DND-41 (cell line): ENCODE measurements around the gene BEND3.

Experiments used
- ATAC-seq: fragments of 200-7000 bp; cut with Tn5 transposase; 3 replicates; pipeline ENCODE4 v1.9.1; 2021; ENCODE audit warnings: low read depth; ENCODE audit not compliant: insufficient read depth
- DNase-seq: peaks from one replicate; pipeline ENCODE4 v3.0.0-alpha.2; 2020
- H2AFZ ChIP-seq: 2 replicates; pipeline ENCODE4 v1.6.0; 2012; ENCODE audit warnings: low read depth, low read length
- H3K27ac ChIP-seq: 2 replicates; pipeline ENCODE4 v1.5.1; 2012; ENCODE audit warnings: low read length, inconsistent platforms
- H3K27me3 ChIP-seq: fragments of 200-600 bp; sonication (generic); 2 replicates; pipeline ENCODE4 v1.6.0; 2012; ENCODE audit warnings: low read length, mild to moderate bottlenecking, inconsistent platforms; ENCODE audit not compliant: insufficient read depth, poor library complexity
- H3K36me3 ChIP-seq: 2 replicates; pipeline ENCODE4 v1.5.1; 2012; ENCODE audit warnings: low read length, inconsistent platforms; ENCODE audit not compliant: insufficient read depth
- H3K4me1 ChIP-seq: 2 replicates; pipeline ENCODE4 v1.5.1; 2012; ENCODE audit warnings: mild to moderate bottlenecking, low read length; ENCODE audit not compliant: insufficient read depth
- H3K4me2 ChIP-seq: 2 replicates; pipeline ENCODE4 v1.6.0; 2012; ENCODE audit warnings: mild to moderate bottlenecking, moderate library complexity, low read length, inconsistent platforms; ENCODE audit not compliant: insufficient read depth
- H3K4me3 ChIP-seq, 2 experiments: fragments of 200-600 bp in 1 of 2; shearing (Covaris generic) in 1 of 2; 2 replicates each; pipeline ENCODE4 v1.5.1; 2012 to 2016; ENCODE audit warnings: inconsistent platforms in 2 of 2, low read length in 2 of 2, mild to moderate bottlenecking in 2 of 2, low read depth in 1 of 2, moderate library complexity in 1 of 2
- H3K79me2 ChIP-seq: 2 replicates; pipeline ENCODE4 v1.6.0; 2012; ENCODE audit warnings: low read length, inconsistent platforms; ENCODE audit not compliant: insufficient read depth
- H3K9ac ChIP-seq: 2 replicates; pipeline ENCODE4 v1.6.0; 2012; ENCODE audit warnings: low read depth, mild to moderate bottlenecking, inconsistent platforms, low read length, moderate library complexity
- H3K9me3 ChIP-seq: 2 replicates; pipeline ENCODE4 v1.5.1; 2012; ENCODE audit warnings: low read length, moderate library complexity, mild to moderate bottlenecking, inconsistent platforms; ENCODE audit not compliant: insufficient read depth, severe bottlenecking
- H4K20me1 ChIP-seq: 2 replicates; pipeline ENCODE4 v1.6.0; 2012; ENCODE audit warnings: low read length; ENCODE audit not compliant: insufficient read depth
- CTCF ChIP-seq: IDR thresholded peaks from 2 replicates; pipeline ENCODE4 v1.5.1; 2012; ENCODE audit warnings: borderline replicate concordance, low read length, moderate library complexity, mild to moderate bottlenecking; ENCODE audit not compliant: poor library complexity, severe bottlenecking; ENCODE audit errors: extremely low read depth
- EZH2 ChIP-seq: IDR thresholded peaks from 3 replicates; pipeline ENCODE4 v1.6.1; 2012; ENCODE audit warnings: borderline replicate concordance, low read depth, mild to moderate bottlenecking, moderate library complexity, low read length, inconsistent platforms; ENCODE audit not compliant: severe bottlenecking

BEND3 gene

GRCh38 chr6:107060704-107061103 lies 54.6 kb downstream of the BEND3 start:
- ATAC-seq (no peak), DNase-seq (no peak)
- H2AFZ ChIP-seq: no peak overlapping the region
- no peaks in the 10 kb centered on the region for H3K9me3 ChIP-seq
- no peak overlapping the region for H3K27ac ChIP-seq
- H3K36me3 ChIP-seq: 0 out of 2 replicates have a peak, but pooled peaks cover 2% of the 10 kb centered on the region
- H3K4me3 ChIP-seq: no peak overlapping the region
- no peaks in the 10 kb centered on the region for H3K79me2 ChIP-seq
- H3K4me2 ChIP-seq: no peak overlapping the region
- no peak overlapping the region for H3K9ac ChIP-seq
- H3K27me3 ChIP-seq: no peaks in the 10 kb centered on the region
- no peak for TF ChIP-seq CTCF
- no peak for TF ChIP-seq EZH2
- no peaks in the 10 kb centered on the region for H4K20me1 ChIP-seq
- peaks cover 44% of the 10 kb centered on the region for H3K4me1 ChIP-seq

GRCh38 chr6:107059606-107060005 lies 55.7 kb downstream of the BEND3 start:
- peaks cover 33% of the 10 kb centered on the region for H3K4me1 ChIP-seq
- no peak overlapping the region for H3K27ac ChIP-seq
- no peak for DNase-seq
- no peak overlapping the region for H3K4me2 ChIP-seq
- H3K79me2 ChIP-seq: no peaks in the 10 kb centered on the region
- no peak overlapping the region for H3K4me3 ChIP-seq
- H3K27me3 ChIP-seq: no peaks in the 10 kb centered on the region
- TF ChIP-seq CTCF: no peak
- no peak for TF ChIP-seq EZH2
- H4K20me1 ChIP-seq: no peaks in the 10 kb centered on the region
- ATAC-seq: no peak
- H3K9ac ChIP-seq: no peak overlapping the region
- no peak overlapping the region for H2AFZ ChIP-seq
- no peaks in the 10 kb centered on the region for H3K36me3 ChIP-seq
- H3K9me3 ChIP-seq: no peaks in the 10 kb centered on the region

- DNase-seq: no peak
- ATAC-seq: no peak
- Histone ChIP-seq H3K27me3 (no peaks in the 10 kb centered on the region), H3K79me2 (no peaks in the 10 kb centered on the region), H3K4me2 (no peak overlapping the region), H3K9me3 (no peaks in the 10 kb centered on the region), H4K20me1 (no peaks in the 10 kb centered on the region), H2AFZ (no peak overlapping the region), H3K4me1 (peaks cover 21% of the 10 kb centered on the region), H3K4me3 (no peak overlapping the region), H3K9ac (no peak overlapping the region), H3K27ac (no peak overlapping the region), H3K36me3 (no peaks in the 10 kb centered on the region)
- TF ChIP-seq EZH2: no peak
Observed at GRCh38 chr6:107057679-107058078, 57.6 kb downstream of the BEND3 start.

GRCh38 chr6:107056796-107057195 lies 58.5 kb downstream of the BEND3 start:
- no peaks in the 10 kb centered on the region for H3K79me2 ChIP-seq
- no peaks in the 10 kb centered on the region for H3K36me3 ChIP-seq
- H3K4me3 ChIP-seq: no peak overlapping the region
- H2AFZ ChIP-seq: no peak overlapping the region
- H3K9me3 ChIP-seq: no peaks in the 10 kb centered on the region
- no peak overlapping the region for H3K27ac ChIP-seq
- DNase-seq: no peak
- no peak for ATAC-seq
- no peaks in the 10 kb centered on the region for H3K27me3 ChIP-seq
- TF ChIP-seq CTCF (no peak), EZH2 (no peak)
- H3K4me1 ChIP-seq: peaks cover 12% of the 10 kb centered on the region
- H3K9ac ChIP-seq: no peak overlapping the region
- H3K4me2 ChIP-seq: no peak overlapping the region
- no peaks in the 10 kb centered on the region for H4K20me1 ChIP-seq
